Transverse colon (tissue), 4 donors: ENCODE measurements around the gene AP5S1. TPM values are rescaled to one million over a fixed set of nuclear protein-coding genes. Genes with fewer than 3 reads are reported as not detected.
A peak's percentile ranks its signal among the peaks of the same experiment; 100 is the strongest.

Experiments
- DNase-seq: peaks from one replicate; pipeline ENCODE4 v3.0.0-alpha.2; 2019
- H3K27ac ChIP-seq, 4 donors: fragments of 200-600 bp; sonication (generic); 2 replicates each; pipeline ENCODE4 v1.5.1; 2016 to 2018; ENCODE audit warnings: inconsistent platforms in 4 of 4
- H3K27me3 ChIP-seq: fragments of 200-600 bp; sonication (generic); 2 replicates; pipeline ENCODE4 v1.5.1; 2017; ENCODE audit warnings: inconsistent platforms
- H3K36me3 ChIP-seq, 4 donors: fragments of 200-600 bp; sonication (generic); 2 replicates each; pipeline ENCODE4 v1.5.1; 2017 to 2019; ENCODE audit warnings: inconsistent platforms in 4 of 4
- H3K4me1 ChIP-seq, 4 donors: fragments of 200-600 bp; sonication (generic); 2 replicates each; pipeline ENCODE4 v1.5.1; 2017 to 2020; ENCODE audit warnings: inconsistent platforms in 4 of 4
- H3K4me3 ChIP-seq, 4 donors: fragments of 200-600 bp; sonication (generic); 1 replicate in 1 of 4; 2 replicates in 3 of 4; pipeline versions ENCODE4 v1.5.1 to v1.6.1; 2017 to 2019; ENCODE audit warnings: inconsistent platforms in 4 of 4
- H3K9me3 ChIP-seq, 2 donors: fragments of 200-600 bp; sonication (generic); 2 replicates each; pipeline ENCODE4 v1.5.1; 2017 to 2019; ENCODE audit warnings: inconsistent platforms in 2 of 2
- EP300 ChIP-seq: sonication (generic); formaldehyde crosslinking; IDR thresholded peaks from one replicate; pipeline ENCODE4 v1.6.1; 2017; ENCODE audit warnings: antibody characterized with exemption, low read depth
- POLR2A ChIP-seq: fragments of 450-650 bp; IDR thresholded peaks from one replicate; pipeline ENCODE4 v1.6.1; 2016; ENCODE audit warnings: antibody characterized with exemption, mild to moderate bottlenecking, moderate library complexity
- POLR2AphosphoS5 ChIP-seq, 3 donors: sonication (generic); formaldehyde crosslinking; IDR thresholded peaks; one replicate each; pipeline ENCODE4 v1.6.1; 2016; ENCODE audit warnings: antibody characterized with exemption in 3 of 3
- WGBS, 2 donors: methylation state at CpG; one replicate each; pipeline ENCODE4 v1.1.5; 2018; ENCODE audit warnings: low coverage in 1 of 2; 5-methylcytosine and 5-hydroxymethylcytosine counted together
- in situ Hi-C, 4 donors: fragments of 200-750 bp; cut with MboI; loops; one replicate each; pipeline versions ENCODE4 v1.15.0 to v1.15.1; 2017; ENCODE audit warnings: low sequenced_read_pairs in 3 of 4, low pct_ligation_motif_present in 1 of 4, low pct_unique_long_range_greater_than_20kb in 1 of 4
- intact Hi-C: fragments of 100-400 bp; cut with DNase I; formaldehyde crosslinking; loops from one replicate; pipeline ENCODE4 v1.15.1; 2023; ENCODE audit warnings: low total_unique reads
- total RNA-seq, 4 donors: library from RNA; depleted of rRNA; stranded (reverse); fragments of >200 nt; gene quantifications; one replicate each; pipeline ENCODE4 v1.1.0, GENCODE V29; 2016
- TF ChIP-seq, protein P1 (sequence below), 5 experiments: fragments of 200-600 bp in 3 of 5; fragments of 450-650 bp in 2 of 5; sonication (generic) in 3 of 5; IDR thresholded peaks; 1 replicate in 2 of 5; 2 replicates in 3 of 5; pipeline ENCODE4 v1.5.1; 2016 to 2017; ENCODE audit warnings: antibody characterized with exemption in 5 of 5, inconsistent platforms in 3 of 5, mild to moderate bottlenecking in 2 of 5, moderate library complexity in 1 of 5

The AP5S1 gene
- total RNA-seq, 4 donors from 2014 or later, result 9.1 to 38.5 (median 17.0) TPM

DNA sequence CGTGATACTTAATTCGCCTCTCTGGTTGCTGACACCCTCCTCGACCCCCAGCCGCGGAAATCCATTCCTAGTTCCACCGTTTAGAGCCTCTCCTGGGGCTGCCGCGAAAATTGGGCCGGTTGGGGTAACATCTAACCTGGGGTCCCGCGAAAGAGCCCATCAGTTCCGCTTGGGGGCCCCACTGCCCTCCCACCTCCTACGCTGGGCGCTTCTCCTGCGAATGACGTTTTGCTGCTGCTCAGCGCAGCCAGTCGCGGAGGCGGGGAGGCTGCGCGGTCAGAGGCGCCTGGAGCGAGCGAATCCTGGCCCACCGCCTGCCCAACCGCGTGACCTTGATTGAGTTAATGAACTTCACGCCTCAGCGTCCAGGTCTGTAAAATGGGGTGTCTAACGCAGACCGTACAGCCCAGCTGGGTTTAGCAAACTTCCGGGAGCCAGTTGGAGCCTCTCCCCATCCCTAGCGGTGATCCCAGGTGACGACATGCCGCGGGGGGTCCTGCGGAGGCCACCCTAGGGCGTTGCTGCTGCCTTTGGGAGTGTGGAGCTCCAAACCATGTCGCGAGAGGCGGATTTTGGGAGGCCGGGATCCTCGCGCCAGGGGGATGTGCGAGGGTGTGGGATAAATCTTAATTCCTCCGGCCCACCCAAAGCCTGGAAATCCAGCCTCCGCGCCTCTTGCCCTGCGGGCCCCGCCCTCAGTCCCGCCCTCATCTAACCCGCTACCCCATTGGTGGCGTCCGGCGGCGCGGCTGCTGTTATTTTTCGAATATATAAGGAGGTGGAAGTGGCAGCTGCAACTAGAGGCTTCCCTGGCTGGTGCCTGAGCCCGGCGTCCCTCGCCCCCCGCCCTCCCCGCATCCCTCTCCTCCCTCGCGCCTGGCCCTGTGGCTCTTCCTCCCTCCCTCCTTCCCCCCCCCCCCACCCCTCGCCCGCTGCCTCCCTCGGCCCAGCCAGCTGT lies 24.6 kb upstream of the AP5S1 start, which contains the start of gene CDC25B:
TSS of gene CDC25B (plus strand) at position 800 of the 958 bp plus-strand sequence. CDS start 222 bp downstream, outside the sequence.
- Histone ChIP-seq H3K4me1 (peaks cover 18 to 46% (median 40%) of the 10 kb centered on the region in 4 donors), H3K36me3 (no peaks in the 10 kb centered on the region), H3K9me3 (no peaks in the 10 kb centered on the region), H3K27me3 (no peaks in the 10 kb centered on the region), H3K27ac (peak within 1 kb of the TSS; percentile 89 to 97 (median 94)), H3K4me3 (peak within 1 kb of the TSS; percentile 43 to 60 (median 54))
- intact Hi-C loops, result no loop called here
- TF ChIP-seq, protein P1, sequence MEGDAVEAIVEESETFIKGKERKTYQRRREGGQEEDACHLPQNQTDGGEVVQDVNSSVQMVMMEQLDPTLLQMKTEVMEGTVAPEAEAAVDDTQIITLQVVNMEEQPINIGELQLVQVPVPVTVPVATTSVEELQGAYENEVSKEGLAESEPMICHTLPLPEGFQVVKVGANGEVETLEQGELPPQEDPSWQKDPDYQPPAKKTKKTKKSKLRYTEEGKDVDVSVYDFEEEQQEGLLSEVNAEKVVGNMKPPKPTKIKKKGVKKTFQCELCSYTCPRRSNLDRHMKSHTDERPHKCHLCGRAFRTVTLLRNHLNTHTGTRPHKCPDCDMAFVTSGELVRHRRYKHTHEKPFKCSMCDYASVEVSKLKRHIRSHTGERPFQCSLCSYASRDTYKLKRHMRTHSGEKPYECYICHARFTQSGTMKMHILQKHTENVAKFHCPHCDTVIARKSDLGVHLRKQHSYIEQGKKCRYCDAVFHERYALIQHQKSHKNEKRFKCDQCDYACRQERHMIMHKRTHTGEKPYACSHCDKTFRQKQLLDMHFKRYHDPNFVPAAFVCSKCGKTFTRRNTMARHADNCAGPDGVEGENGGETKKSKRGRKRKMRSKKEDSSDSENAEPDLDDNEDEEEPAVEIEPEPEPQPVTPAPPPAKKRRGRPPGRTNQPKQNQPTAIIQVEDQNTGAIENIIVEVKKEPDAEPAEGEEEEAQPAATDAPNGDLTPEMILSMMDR (IDR thresholded peaks at IDR 0.05), result peak; percentile 49 to 95 (median 58)
- no peak for TF ChIP-seq EP300
- TF ChIP-seq POLR2AphosphoS5 (IDR thresholded peaks at IDR 0.05), result peak; percentile 65 to 71 (median 67)
- peak; percentile 45 for TF ChIP-seq POLR2A
- WGBS, 2 donors, result 1% methylated on average over 52 of the region's 69 CpGs; no CpG with 5 or more reads in 1 of the 2 donors
- DNase-seq, result peak; percentile 96
- in situ Hi-C loops, result no loop called here

DNA sequence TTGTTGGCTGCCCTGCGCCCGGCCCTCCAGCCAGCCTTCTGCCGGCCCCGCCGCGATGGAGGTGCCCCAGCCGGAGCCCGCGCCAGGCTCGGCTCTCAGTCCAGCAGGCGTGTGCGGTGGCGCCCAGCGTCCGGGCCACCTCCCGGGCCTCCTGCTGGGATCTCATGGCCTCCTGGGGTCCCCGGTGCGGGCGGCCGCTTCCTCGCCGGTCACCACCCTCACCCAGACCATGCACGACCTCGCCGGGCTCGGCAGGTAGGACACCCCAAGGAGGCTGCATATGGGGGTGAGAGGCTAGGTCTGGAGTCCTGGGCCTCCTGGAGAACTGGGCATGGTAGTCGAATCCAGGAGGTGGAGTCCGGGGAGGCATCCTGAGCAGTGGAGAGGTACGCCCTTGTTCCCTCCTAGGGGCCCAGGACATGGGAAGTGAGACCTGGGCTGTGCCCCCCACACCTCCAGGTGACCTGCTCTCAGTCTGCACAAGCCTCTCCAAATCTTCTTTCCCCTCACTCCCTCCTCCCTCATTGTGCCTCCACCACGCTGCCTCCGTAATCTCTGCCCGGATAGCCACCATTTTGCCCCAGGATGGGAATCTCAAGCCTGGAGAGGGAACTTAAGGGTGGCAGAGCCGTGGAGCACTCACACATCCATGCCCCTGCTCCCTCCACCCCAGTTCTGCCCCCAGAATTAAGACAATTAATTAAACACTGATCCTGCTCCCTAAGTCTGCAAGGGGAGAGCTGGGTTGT lies 23.7 kb upstream of the AP5S1 start:
- 14 to 60% methylated on average over 4 to 23 of the region's 33 CpGs for WGBS, 2 donors
- Histone ChIP-seq H3K4me1 (peaks cover 18 to 46% (median 40%) of the 10 kb centered on the region in 4 donors), H3K9me3 (no peaks in the 10 kb centered on the region), H3K36me3 (no peaks in the 10 kb centered on the region), H3K27me3 (no peaks in the 10 kb centered on the region), H3K27ac (peak overlapping the region; percentile 89 to 97 (median 94)), H3K4me3 (peak overlapping the region; percentile 43 to 60 (median 54))
- in situ Hi-C loops, result no loop called here
- TF ChIP-seq POLR2A, result no peak
- TF ChIP-seq EP300, result no peak
- no peak for TF ChIP-seq POLR2AphosphoS5 (IDR thresholded peaks at IDR 0.05)
- TF ChIP-seq, protein P1 (IDR thresholded peaks at IDR 0.05), result no peak
- no peak for DNase-seq
- intact Hi-C loops, result no loop called here

DNA sequence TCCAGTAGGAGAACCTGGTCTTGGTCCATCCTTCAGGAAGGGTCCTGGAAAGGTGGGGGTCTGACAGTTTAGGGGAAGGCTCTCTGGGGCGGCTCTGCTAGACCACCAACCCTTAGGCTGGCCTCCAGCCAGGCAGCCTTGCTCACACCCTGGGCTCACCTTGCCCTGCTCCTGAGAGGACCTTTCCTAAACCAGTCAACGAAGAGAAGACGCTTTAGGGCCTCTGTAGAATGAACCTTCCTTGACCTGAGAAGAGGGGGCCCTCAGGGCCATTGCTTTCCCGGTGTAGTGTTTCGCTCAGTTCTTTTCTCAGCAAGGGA lies 23.2 kb upstream of the AP5S1 start:
- no peaks in the 10 kb centered on the region for H3K9me3 ChIP-seq
- peaks cover 18 to 46% (median 40%) of the 10 kb centered on the region in 4 donors for H3K4me1 ChIP-seq
- peak overlapping the region in 3 of 4 donors; percentile 43 to 56 (median 52) for H3K4me3 ChIP-seq
- peaks cover 0 to 4% (median 0%) of the 10 kb centered on the region in 4 donors for H3K36me3 ChIP-seq
- intact Hi-C loops, result no loop called here
- DNase-seq, result no peak
- WGBS, 2 donors, result 70% methylated on average over 5 of the region's 5 CpGs; no CpG with 5 or more reads in 1 of the 2 donors
- in situ Hi-C loops, result no loop called here
- H3K27ac ChIP-seq, result peak overlapping the region; percentile 89 to 97 (median 94)
- H3K27me3 ChIP-seq, result no peaks in the 10 kb centered on the region
- no peak for TF ChIP-seq POLR2AphosphoS5 (IDR thresholded peaks at IDR 0.05)
- TF ChIP-seq, protein P1 (IDR thresholded peaks at IDR 0.05), result no peak
- no peak for TF ChIP-seq POLR2A
- TF ChIP-seq EP300, result no peak
